A673 (cell line): Measurements from ENCODE around the gene TAC1. TPM values are rescaled to one million over a fixed set of nuclear protein-coding genes. Genes with fewer than 3 reads are reported as not detected.

ENCODE experiments used
- BruUV-seq: library from RNA; stranded (reverse); fragments of 400-500 nt; replicated peaks from 2 replicates; lab custom pipeline; 2021; lab: Mats Ljungman, UMichigan
- CTCF ChIA-PET: fragments of 300-600 bp; sonication (Branson Sonifier 250); formaldehyde crosslinking; loops from one replicate; lab custom pipeline; 2022; ENCODE audit warnings: antibody characterized with exemption; lab: Charles Lee
- POLR2A ChIA-PET: fragments of 300-600 bp; sonication (Branson Sonifier 250); formaldehyde crosslinking; loops from one replicate; lab custom pipeline; 2022; ENCODE audit warnings: antibody characterized with exemption; ENCODE audit not compliant: low non-redundant PET; lab: Charles Lee
- DNase-seq: peaks from one replicate; pipeline ENCODE4 v3.0.0-alpha.2; 2015; ENCODE audit warnings: low spot score
- H3K27ac ChIP-seq: fragments of 200-600 bp; sonication (generic); 2 replicates; pipeline ENCODE4 v1.5.1; 2016; ENCODE audit warnings: mixed run types, low read depth, mild to moderate bottlenecking, mixed read lengths, antibody characterized with exemption, low read length; ENCODE audit not compliant: poor library complexity, severe bottlenecking
- H3K27me3 ChIP-seq: fragments of 200-600 bp; sonication (generic); replicated peaks from 2 replicates; pipeline ENCODE4 v1.6.1; 2017; ENCODE audit warnings: mixed run types, low read depth, mild to moderate bottlenecking, mixed read lengths, antibody characterized with exemption, low read length; ENCODE audit not compliant: insufficient read depth, poor library complexity
- H3K36me3 ChIP-seq: fragments of 200-600 bp; sonication (generic); 2 replicates; pipeline ENCODE4 v1.6.1; 2016; ENCODE audit warnings: mixed run types, mild to moderate bottlenecking, mixed read lengths, antibody characterized with exemption, low read length; ENCODE audit not compliant: insufficient read depth, poor library complexity, severe bottlenecking
- H3K4me1 ChIP-seq: fragments of 200-600 bp; sonication (generic); 2 replicates; pipeline ENCODE4 v1.6.1; 2017; ENCODE audit warnings: mixed run types, mild to moderate bottlenecking, mixed read lengths, antibody characterized with exemption, low read length; ENCODE audit not compliant: insufficient read depth, poor library complexity, severe bottlenecking
- H3K4me3 ChIP-seq: fragments of 200-600 bp; sonication (generic); 2 replicates; pipeline ENCODE4 v1.5.1; 2016; ENCODE audit warnings: low read depth, mixed run types, mild to moderate bottlenecking, mixed read lengths, low read length; ENCODE audit not compliant: poor library complexity, severe bottlenecking
- H3K9me3 ChIP-seq: fragments of 200-600 bp; sonication (generic); 2 replicates; pipeline ENCODE4 v1.6.1; 2016; ENCODE audit warnings: mixed run types, low read depth, mild to moderate bottlenecking, mixed read lengths, antibody characterized with exemption, low read length; ENCODE audit not compliant: poor library complexity, severe bottlenecking
- EZH2 ChIP-seq: fragments of 200-600 bp; sonication (generic); IDR thresholded peaks from 2 replicates; pipeline ENCODE4 v1.6.1; 2017; ENCODE audit warnings: borderline replicate concordance, low read depth, mild to moderate bottlenecking, mixed read lengths, antibody characterized with exemption, low read length; ENCODE audit not compliant: poor library complexity, severe bottlenecking
- intact Hi-C: fragments of 100-400 bp; cut with micrococcal nuclease; formaldehyde crosslinking; loops from one replicate; pipeline ENCODE4 v1.10.0; 2022; ENCODE audit not compliant: unreplicated experiment
- total RNA-seq: library from RNA; stranded (reverse); gene quantifications from 2 replicates; pipeline ENCODE4 v1.2.3, GENCODE V29; 2021
- TF ChIP-seq, protein P1 (sequence below): fragments of 300-800, 200-600 bp; sonication (generic); conservative IDR thresholded peaks from 2 replicates; pipeline ENCODE4 v1.5.1; 2017; ENCODE audit warnings: low read depth, mild to moderate bottlenecking, antibody characterized with exemption, low read length, moderate library complexity, mixed read lengths

TAC1 gene
- total RNA-seq, 1 experiment from 2014 or later, result 1.1 TPM

GRCh38 chr7:97735075-97735474 is 3.2 kb downstream of the TAC1 start:
- H3K9me3 ChIP-seq, result no peaks in the 10 kb centered on the region
- no peak for DNase-seq
- TF ChIP-seq, protein P1, sequence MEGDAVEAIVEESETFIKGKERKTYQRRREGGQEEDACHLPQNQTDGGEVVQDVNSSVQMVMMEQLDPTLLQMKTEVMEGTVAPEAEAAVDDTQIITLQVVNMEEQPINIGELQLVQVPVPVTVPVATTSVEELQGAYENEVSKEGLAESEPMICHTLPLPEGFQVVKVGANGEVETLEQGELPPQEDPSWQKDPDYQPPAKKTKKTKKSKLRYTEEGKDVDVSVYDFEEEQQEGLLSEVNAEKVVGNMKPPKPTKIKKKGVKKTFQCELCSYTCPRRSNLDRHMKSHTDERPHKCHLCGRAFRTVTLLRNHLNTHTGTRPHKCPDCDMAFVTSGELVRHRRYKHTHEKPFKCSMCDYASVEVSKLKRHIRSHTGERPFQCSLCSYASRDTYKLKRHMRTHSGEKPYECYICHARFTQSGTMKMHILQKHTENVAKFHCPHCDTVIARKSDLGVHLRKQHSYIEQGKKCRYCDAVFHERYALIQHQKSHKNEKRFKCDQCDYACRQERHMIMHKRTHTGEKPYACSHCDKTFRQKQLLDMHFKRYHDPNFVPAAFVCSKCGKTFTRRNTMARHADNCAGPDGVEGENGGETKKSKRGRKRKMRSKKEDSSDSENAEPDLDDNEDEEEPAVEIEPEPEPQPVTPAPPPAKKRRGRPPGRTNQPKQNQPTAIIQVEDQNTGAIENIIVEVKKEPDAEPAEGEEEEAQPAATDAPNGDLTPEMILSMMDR, result no peak
- TF ChIP-seq EZH2, result no peak
- ChIA-PET CTCF (no interaction called here), POLR2A (no interaction called here)
- H3K4me1 ChIP-seq, result peaks cover 9% of the 10 kb centered on the region
- no TSS peak for BruUV-seq
- H3K4me3 ChIP-seq, result no peak overlapping the region
- peaks cover 87% of the 10 kb centered on the region for H3K27me3 ChIP-seq
- intact Hi-C loops, result no loop called here
- no peaks in the 10 kb centered on the region for H3K36me3 ChIP-seq
- H3K27ac ChIP-seq, result no peak overlapping the region

DNA sequence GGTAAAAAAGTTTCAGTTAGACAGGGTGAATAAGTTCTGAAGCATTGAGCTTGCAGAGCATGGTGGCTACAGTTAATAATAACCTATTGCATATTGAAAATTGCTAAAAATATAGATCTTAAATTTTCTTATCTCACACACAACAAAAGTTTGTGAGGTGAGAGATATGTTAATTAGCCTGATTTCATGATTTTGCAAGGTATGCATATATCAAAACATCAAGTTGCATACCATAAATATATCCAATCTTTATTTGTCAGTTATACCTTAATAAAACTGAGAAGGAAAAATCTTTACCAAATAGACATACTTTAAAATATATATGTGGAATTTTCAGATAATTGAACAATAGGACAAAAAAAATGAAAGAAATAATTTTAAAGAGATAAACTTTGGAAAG is 16.6 kb downstream of the TAC1 start:
- ChIA-PET CTCF (no interaction called here), POLR2A (no interaction called here)
- H3K27me3 ChIP-seq, result peaks cover 4% of the 10 kb centered on the region
- intact Hi-C loops, result no loop called here
- no peaks in the 10 kb centered on the region for H3K4me1 ChIP-seq
- TF ChIP-seq, protein P1, result no peak
- no peak for TF ChIP-seq EZH2
- no peak for DNase-seq
- H3K27ac ChIP-seq, result no peak overlapping the region
- no peaks in the 10 kb centered on the region for H3K9me3 ChIP-seq
- H3K36me3 ChIP-seq, result no peaks in the 10 kb centered on the region
- no peak overlapping the region for H3K4me3 ChIP-seq
- BruUV-seq, result no TSS peak

- Histone ChIP-seq H3K4me3 (no peak overlapping the region), H3K27me3 (peaks cover 3% of the 10 kb centered on the region), H3K9me3 (no peaks in the 10 kb centered on the region), H3K27ac (no peak overlapping the region), H3K36me3 (no peaks in the 10 kb centered on the region), H3K4me1 (no peaks in the 10 kb centered on the region)
- no peak for DNase-seq
- ChIA-PET POLR2A (no interaction called here), CTCF (interaction anchor here (0.6 kb wide), 1 partner anchor 606 kb away, joined by 8 read pairs; no protein-coding TSS in a partner anchor)
- intact Hi-C loops, result no loop called here
- no peak for TF ChIP-seq EZH2
- TF ChIP-seq, protein P1, result no peak
- no TSS peak for BruUV-seq
These were observed 19.7 kb downstream of the TAC1 start for GRCh38 chr7:97751566-97751965.
